COLO668 (cell line): Measurements from ENCODE around the gene CRYL1.

Experiments
- DNase-seq: peaks from one replicate; lab custom pipeline; 2025; ENCODE audit not compliant: unreplicated experiment; lab: John Stamatoyannopoulos, UW

Gene CRYL1

DNA sequence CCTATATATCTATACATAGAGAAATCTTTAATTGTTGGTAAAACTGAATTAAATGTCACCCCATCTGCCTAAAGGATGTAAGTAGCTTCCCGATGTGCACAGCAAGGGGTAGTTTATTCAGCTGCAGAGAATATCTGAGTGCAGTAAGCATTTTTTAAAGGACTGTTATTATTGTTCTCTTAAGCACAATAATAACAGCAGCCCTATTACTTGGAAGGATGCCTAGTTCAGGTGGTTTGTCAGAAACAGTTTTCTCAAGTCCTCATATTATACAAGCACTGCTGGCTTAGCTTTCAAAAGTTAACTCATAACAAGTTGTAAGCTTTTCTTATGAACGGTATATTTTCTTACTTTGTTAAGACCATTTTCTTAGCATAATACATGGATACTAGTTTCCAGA is 142.6 kb downstream of the CRYL1 start:
- DNase-seq = no peak

DNA sequence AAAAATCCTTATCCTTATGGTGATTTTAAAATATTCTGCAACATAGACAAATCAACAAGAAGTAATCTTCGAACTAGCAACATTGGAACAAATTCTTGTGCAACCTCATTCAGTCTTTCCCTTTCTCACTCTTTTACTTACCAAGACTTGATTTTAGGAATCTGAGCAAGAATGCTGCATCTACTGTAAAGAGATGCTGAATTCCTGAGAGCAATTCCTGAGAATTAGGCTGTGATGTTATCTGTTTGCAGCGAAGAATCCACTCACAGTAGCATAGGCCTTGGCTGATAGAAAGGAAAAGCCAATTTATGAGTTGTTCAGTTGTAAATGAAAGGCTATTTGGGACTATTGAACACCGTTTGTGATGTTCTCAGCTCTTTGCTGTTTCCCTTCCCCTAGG is 144.3 kb downstream of the CRYL1 start:
- DNase-seq = no peak

DNA sequence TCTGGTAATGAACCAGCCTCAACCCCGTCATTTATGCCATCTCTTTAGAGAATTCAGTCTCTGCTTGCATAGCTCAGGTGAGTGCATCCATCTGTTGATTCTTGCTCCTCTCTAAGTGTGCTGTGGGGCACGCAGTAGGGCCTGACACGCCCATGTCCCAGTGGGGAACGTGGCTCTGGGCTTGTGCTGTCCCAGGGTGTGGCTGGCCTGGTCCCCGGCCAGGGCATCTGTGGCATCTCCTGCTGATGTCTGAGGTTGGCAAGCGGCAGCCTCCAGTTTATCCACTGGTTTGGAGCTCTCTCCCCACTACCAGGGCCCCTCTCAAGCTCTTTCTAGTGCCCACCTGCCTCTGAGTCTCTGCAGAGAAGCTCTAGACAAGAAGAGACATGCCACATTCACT is 146.9 kb downstream of the CRYL1 start:
- DNase-seq = no peak

DNA sequence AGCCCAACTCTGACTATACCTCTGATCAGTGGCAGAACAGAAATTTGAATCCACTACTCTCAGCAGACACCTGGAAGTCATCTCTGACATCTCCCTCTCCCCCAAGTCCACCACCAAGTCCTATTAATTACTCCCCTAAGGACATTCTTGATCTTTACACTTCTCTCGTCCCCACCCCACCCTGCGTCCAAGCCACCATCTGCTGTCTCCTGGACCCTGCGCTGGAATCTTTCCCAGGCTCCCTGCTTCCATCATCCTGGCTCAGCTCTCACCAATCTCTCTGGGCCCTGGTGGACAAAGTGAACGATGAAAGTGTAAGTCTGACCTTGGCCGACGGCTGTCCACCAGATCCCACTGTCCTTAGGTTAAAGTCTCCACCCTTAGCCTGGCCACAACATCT is 147.9 kb downstream of the CRYL1 start:
- DNase-seq = no peak

DNA sequence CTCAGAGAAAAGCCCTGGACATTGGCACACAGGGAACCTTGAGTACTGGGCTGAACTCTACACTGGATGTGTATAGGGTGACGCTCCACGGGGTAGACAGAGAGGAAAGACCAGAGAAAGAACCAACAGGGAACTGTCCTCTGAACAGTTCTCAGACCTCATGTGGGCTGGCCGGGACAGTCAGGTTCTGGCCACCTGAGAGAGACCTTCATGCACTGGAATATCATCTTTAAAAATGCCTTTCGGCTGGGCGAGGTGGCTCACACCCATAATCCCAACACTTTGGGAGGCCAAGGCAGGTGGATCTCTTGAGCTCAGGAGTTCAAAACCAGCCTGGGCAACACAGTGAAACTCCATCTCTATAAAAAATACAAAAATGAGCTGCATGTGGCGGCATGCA is 149.8 kb downstream of the CRYL1 start:
- no peak for DNase-seq

DNA sequence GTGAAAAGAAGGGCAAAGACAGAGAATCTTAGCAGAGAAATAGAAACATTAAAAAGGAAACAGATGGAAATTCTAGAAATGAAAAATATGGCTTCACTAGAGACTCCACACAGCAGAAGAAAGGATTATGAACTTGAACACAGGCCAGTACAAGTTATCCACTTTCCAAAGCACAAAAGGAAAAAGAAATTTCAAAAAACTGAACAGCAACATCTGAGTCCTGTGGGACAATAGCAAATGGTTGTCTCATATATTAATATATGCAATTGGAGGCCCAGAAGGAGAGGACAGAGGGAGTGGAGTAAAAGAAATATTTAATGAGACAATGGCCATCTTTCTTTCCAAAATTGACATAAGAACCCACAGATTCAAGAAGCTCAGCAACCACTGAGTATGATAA is 151.8 kb downstream of the CRYL1 start:
- DNase-seq = no peak

DNA sequence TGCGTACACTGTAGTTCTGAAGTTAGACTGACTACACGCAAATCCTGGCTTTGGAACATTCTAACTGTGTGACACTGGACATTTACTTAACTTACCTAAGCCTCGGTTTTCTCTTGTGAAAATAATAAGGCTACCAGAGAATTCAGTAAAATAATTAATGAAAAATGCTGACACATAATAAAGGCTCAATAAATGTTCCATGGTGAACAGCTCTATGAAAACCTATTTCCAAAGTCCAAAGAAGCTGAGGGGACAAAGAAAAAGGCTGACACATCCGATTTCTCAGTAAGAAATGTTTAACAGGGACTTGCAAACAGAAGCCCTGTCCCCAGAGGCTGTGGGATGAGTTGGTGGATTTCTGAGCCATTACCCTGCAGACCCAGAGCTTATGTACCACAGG is 153.8 kb downstream of the CRYL1 start:
- DNase-seq = no peak

DNA sequence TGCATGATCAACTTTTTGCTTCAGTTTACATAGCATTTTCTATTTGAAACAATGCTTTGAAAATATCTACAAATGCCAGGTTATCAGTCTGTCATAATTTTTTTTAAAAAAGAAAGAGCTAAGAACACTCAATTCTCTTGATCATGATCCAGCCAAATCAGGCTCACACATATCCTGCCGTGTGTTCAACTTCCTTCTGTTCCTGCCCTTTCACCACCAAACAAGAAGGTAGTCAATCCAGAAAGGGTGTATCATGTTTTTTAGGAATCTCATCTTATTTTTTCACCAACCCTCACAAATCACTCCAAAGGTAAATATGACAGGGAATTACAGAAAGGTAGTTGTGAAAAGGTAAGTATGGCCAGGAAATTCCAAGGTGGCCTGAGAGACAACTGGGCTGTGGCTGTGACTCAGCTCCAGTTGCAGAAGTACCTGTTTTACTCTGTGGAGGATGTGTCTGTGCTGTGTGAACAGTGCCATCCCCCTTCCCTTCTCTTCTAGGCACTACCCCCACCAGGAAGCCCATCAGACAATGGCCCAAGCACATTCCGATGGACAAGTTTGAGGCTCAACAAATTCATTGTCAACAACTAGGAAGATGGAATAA is 154.7 kb downstream of the CRYL1 start:
- no peak for DNase-seq

DNA sequence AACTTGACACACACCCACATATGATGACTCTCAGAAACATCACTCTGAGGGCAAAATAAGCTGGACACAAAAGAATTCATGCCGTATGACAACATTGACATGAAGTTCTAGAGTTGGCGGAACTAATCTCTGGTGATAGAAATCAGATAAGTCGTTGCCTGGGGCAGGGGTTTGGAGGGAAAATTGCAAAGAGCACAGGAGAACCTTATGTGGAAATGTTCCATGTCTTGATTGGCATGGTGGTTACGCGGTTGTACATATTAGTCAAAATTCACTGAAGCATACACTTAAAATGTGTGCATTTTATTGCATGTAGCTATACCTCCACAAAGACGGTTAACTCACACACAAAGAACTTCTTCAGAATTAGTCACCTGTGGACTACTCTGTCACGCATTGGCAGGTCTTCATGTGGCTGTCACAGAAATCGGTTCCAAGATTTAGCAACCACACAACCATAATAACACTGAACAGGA is 155.7 kb downstream of the CRYL1 start:
- no peak for DNase-seq

DNA sequence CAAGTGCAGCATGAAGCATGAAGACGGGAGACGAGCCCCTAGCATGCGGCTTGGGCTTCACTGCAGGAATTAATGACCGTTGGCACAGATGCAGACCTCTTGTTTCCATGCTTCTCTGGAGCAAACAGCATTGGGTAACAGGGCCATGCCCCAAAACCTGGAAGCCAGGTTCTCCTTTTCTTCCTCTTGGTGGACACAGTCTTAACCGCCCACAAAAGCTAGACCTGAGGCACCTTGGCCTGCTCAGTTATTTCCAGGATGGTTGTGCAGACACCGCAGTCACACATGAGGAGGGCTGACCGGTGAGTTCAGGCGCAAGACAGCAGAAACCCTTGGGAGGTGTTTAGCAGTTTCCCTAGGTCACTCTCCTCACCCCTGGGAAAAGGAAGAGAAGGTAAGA is 159.6 kb downstream of the CRYL1 start:
- DNase-seq = no peak

DNA sequence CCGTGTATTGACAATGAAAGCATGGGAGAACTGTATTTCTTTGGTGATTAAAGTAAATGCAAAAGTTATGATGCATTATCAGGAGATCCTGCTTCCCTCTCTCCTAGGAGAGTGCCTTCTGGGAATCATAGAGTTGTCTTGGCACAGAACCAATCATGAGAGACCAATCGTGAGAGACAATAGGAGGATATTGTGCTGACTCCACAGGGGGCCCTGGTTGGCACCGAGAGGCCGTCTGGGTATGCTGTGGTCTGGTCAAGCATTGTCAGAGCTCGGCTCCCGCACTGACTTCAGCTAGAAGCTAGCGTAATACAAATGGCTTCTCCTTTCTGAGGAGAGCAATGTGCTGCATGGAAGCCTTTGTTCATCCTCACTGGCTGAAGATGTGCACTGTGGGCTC is 162.1 kb downstream of the CRYL1 start:
- no peak for DNase-seq

DNA sequence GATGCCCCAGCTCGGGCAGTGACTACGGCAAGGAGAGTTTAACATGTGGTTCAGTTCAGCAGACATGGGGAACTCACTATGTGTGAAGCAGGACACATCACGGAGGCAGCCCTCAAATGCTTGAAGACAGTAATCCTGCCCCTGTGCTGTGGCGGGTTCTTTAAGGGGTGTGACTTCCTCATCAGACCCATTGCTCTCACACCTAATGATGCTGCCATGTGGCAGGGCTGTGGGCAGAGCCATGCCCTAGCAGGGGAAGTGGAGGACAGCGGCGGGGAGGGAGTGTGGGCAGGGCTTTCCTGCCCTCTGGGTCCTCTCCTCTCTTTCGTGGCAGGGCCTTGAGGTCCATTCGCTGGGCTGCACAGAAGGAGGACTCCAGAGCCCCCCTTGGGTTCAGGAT is 162.5 kb downstream of the CRYL1 start:
- DNase-seq = no peak

DNA sequence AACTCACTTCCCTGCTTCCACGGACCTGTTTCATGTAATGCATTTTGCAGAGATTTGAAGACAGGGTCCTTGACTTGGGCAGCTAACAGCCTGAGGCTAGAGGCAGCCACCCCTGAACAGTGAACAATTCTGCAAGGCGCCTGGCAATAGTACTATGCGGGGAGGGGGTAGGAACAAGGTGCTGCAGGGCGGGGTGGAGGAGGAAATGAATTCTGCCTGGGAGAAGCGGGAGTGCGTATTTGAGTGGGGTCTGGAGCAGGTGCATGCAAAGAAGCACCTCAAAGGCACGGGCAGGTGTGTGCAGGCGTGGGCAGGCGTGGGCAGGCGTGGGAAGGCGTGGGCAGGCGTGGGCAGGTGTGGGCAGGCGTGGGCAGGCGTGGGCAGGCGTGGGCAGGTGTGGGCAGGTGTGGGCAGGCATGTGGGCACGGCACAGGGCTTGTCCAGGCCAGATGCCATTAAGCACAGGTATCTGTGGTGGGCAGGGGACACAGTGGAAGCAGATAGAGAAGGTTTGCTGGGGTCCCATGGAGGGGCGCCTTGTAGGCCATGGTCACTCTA is 163.1 kb downstream of the CRYL1 start:
- DNase-seq = no peak

DNA sequence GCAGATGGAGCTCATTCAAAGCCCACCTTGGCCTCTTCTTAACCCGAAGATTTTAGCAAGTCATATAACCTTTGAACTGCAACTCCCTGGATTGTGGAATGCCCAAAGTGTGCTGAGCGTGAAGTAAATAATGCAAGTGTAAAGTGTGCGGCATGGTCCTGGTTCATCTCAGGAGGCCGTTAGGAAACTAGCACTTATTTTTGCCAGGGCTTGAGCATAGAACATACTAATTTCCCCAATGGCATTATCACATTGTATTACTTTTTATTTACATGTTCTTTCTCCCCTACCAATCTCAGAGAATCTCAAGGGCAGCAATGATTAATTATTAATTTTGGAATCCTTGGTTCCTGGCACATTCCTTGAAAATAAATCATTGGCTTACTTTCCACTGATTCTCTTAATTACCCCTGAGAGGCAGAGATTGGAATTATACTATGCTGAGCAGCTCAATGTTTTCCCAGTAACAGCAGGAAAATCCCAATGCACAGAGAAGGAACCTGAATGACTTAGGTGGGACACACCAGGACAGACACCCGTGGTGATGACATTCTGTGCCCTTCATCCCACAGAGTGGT is 164.7 kb downstream of the CRYL1 start:
- no peak for DNase-seq

DNA sequence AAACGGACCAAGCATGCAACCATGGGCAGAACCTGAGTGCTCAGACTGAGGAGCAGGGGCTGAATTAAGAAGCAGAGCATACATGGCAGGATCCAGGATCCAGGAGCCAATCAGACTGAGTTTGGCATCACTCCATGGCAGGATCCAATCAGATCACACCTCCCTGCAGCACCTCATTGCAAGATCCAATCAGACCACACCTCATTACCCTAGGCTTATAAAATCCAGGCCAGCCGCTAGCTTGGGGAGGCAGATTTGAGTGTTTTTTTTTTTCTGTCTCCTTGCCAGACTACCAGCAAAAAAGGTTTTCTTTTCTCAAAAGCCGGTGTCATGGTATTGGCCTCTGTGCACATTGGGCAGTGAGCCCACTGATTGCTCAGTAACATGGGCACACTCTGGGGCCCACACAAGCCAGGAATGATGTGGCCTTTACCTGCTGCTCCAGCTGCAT is 165.6 kb downstream of the CRYL1 start:
- no peak for DNase-seq

DNA sequence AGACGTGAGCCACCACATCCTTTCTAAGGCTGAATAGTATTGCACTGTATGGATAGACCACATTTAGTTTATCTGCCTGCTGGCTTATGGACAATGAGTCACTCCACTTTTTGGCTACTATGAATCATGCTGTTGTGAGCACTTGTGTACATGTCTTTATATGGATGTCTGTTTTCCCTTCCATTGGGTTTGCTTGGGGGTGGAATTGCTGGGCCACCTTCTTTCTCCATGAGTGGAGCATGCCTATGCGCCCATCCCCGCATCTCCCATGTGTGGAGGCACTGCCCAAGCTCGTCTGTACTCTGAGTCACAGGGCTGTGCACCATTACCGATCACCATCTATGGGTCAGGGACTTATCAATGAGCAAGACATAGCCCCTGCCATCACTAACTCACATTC is 166.3 kb downstream of the CRYL1 start:
- DNase-seq = no peak

DNA sequence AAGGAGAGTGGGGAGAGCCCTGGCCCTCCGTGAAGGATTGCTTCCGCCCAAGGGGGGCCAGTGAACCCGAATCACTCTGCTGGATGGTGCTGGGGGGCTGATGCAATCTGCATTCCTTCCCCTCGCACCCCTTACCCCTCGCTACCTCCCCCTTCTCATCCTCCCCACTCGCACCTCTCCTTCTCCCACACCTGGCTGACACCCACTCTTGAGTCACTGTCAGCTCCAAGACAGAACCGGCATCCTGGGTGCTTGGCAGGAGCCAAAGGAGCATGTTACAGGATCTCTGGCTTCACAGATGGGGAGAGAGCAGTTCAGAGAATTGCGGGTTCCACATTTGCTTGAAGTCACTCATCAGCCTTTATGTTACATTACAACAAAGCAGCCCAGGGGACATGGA is 167.6 kb downstream of the CRYL1 start:
- DNase-seq = no peak

DNA sequence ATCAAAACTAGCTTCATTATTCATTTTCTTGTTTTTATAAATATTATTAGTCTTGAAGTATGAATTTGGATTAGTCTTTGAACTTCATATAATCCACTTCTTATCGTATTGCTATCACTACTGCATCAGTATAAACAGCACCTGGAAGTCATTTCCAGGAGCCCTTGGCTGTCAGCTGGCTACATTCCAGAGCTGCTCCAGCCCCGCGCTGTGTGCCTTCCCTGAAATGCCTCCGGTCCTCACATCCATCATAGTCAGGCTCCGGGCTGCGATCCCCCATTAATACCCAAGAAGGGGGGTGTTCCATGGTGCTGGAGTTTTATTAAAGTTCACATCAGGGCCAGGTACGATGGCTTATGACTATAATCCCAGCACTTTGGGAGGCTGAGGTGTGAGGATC is 169.2 kb downstream of the CRYL1 start:
- DNase-seq = no peak

DNA sequence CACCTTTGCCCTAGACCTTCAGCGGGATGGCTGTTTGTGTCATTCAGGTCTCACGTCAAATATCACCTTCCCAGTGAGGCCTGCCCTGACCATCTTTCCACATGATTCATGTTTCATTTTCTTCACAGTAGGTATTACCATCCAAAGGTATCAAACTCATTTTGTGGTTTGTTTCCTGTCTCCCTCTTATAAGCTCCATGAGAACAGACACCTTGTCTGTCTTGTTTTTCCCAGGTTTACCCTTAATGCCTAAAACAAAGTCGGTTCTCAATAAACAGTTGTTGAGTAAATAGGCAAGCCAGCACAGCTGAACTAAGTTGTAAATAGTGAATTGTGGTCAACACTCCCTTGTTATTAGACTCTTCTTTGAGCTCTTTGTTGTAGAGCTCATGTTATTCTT is 170.9 kb downstream of the CRYL1 start:
- no peak for DNase-seq

DNA sequence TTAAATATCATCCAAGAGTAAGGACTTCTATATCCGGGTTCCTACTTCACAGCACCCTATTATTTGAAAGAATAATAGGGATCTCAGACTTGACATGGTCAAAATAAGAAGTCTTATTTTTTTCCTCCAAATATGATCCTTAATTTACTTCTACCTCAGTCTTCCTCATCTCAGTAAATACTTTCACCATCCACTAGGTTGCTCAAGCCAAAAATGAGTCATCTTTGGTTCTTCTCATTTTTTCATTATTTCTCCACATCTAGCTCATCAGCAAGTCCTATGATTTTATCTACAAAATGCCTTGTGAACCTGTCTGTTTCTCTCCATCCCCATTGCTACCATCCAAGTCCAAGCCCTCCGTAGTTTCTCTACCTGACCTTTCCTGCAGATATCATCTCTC is 171.7 kb downstream of the CRYL1 start:
- no peak for DNase-seq
